Keratinocyte (primary cell): ENCODE data around the gene ZMIZ1.

Experiments used
- CTCF ChIP-seq, 3 experiments: IDR thresholded peaks in 1 of 3; conservative IDR thresholded peaks in 1 of 3; optimal IDR thresholded peaks in 1 of 3; 2 replicates in 2 of 3; 3 replicates in 1 of 3; pipeline versions ENCODE3 to v1.5.1; 2011; ENCODE audit warnings: low read length in 3 of 3, mild to moderate bottlenecking in 3 of 3, moderate library complexity in 2 of 3, control low read depth in 1 of 3, inconsistent platforms in 1 of 3; ENCODE audit not compliant: insufficient read depth in 2 of 3; ENCODE audit errors: extremely low read depth in 1 of 3
- EZH2 ChIP-seq: IDR thresholded peaks from one replicate; pipeline ENCODE4 v1.6.1; 2012; ENCODE audit warnings: inconsistent platforms, mild to moderate bottlenecking, low read length, moderate library complexity

GRCh38 chr10:79222186-79222585, 153.4 kb downstream of the ZMIZ1 start:
- TF ChIP-seq CTCF (optimal IDR thresholded peaks at IDR 0.05 in 1 of 3, IDR thresholded peaks at IDR 0.05 in 1 of 3, conservative IDR thresholded peaks at IDR 0.05 in 1 of 3; ENCODE audit: extremely low read depth in 1 of 3, insufficient read depth in 2 of 3, low read length in 3 of 3) = no peak
- no peak for TF ChIP-seq EZH2
